Measurements from ENCODE around the gene ARHGAP10. TPM values are rescaled to one million over a fixed set of nuclear protein-coding genes. Genes with fewer than 3 reads are reported as not detected.

ARHGAP10 gene
- total RNA-seq, 1 experiment from 2014 or later, result 25.0 TPM

GRCh38 chr4:147829401-147830101 is 97.7 kb downstream of the ARHGAP10 start:
- Histone ChIP-seq H3K27me3 (no peaks in the 10 kb centered on the region), H3K4me3 (no peak overlapping the region), H3K36me3 (no peaks in the 10 kb centered on the region), H3K27ac (no peak overlapping the region), H3K9me3 (replicated peaks) (no peaks in the 10 kb centered on the region), H3K4me1 (peaks cover 7% of the 10 kb centered on the region)
- no peak for DNase-seq

- no peaks in the 10 kb centered on the region for H3K27me3 ChIP-seq
- peaks cover 7% of the 10 kb centered on the region for H3K4me1 ChIP-seq
- DNase-seq, result no peak
- no peaks in the 10 kb centered on the region for H3K36me3 ChIP-seq
- H3K27ac ChIP-seq, result no peak overlapping the region
- no peaks in the 10 kb centered on the region for H3K9me3 ChIP-seq (replicated peaks)
- no peak overlapping the region for H3K4me3 ChIP-seq
These were observed 98.2 kb downstream of the ARHGAP10 start for GRCh38 chr4:147830102-147830463.

- peaks cover 9% of the 10 kb centered on the region for H3K4me1 ChIP-seq
- H3K36me3 ChIP-seq, result no peaks in the 10 kb centered on the region
- H3K27me3 ChIP-seq, result no peaks in the 10 kb centered on the region
- peak overlapping the region; percentile 2; the same call in 1 of the 2 replicates for H3K27ac ChIP-seq
- H3K9me3 ChIP-seq (replicated peaks), result no peaks in the 10 kb centered on the region
- no peak overlapping the region for H3K4me3 ChIP-seq
- no peak for DNase-seq
These were observed 99.1 kb downstream of the ARHGAP10 start for GRCh38 chr4:147830987-147831386.

- DNase-seq, result peak; percentile 21 to 25
- no peak overlapping the region for H3K4me3 ChIP-seq
- peaks cover 8% of the 10 kb centered on the region for H3K4me1 ChIP-seq
- no peaks in the 10 kb centered on the region for H3K36me3 ChIP-seq
- H3K9me3 ChIP-seq (replicated peaks), result no peaks in the 10 kb centered on the region
- peak overlapping the region; percentile 2 for H3K27ac ChIP-seq
- no peaks in the 10 kb centered on the region for H3K27me3 ChIP-seq
These were observed 99.8 kb downstream of the ARHGAP10 start for GRCh38 chr4:147831551-147832171.

GRCh38 chr4:147833254-147833653 is 101.4 kb downstream of the ARHGAP10 start:
- H3K4me1 ChIP-seq, result peaks cover 7% of the 10 kb centered on the region
- no peaks in the 10 kb centered on the region for H3K27me3 ChIP-seq
- no peak for DNase-seq
- no peak overlapping the region for H3K4me3 ChIP-seq
- no peak overlapping the region for H3K27ac ChIP-seq
- no peaks in the 10 kb centered on the region for H3K9me3 ChIP-seq (replicated peaks)
- no peaks in the 10 kb centered on the region for H3K36me3 ChIP-seq

- Histone ChIP-seq H3K27me3 (no peaks in the 10 kb centered on the region), H3K27ac (no peak overlapping the region), H3K36me3 (no peaks in the 10 kb centered on the region)
These were observed 101.9 kb downstream of the ARHGAP10 start for GRCh38 chr4:147833741-147834140.

GRCh38 chr4:147834480-147834879 is 102.6 kb downstream of the ARHGAP10 start:
- Histone ChIP-seq H3K4me1 (peaks cover 7% of the 10 kb centered on the region), H3K36me3 (no peaks in the 10 kb centered on the region), H3K9me3 (replicated peaks) (no peaks in the 10 kb centered on the region), H3K27me3 (no peaks in the 10 kb centered on the region), H3K4me3 (no peak overlapping the region), H3K27ac (no peak overlapping the region)
- no peak for DNase-seq

More at GRCh38 chr4:147833741-147834140, 101.9 kb downstream of the ARHGAP10 start:
- Histone ChIP-seq H3K4me3 (no peak overlapping the region), H3K4me1 (peaks cover 7% of the 10 kb centered on the region), H3K9me3 (replicated peaks) (no peaks in the 10 kb centered on the region)
- no peak for DNase-seq

- no peak for DNase-seq
- Histone ChIP-seq H3K9me3 (replicated peaks) (no peaks in the 10 kb centered on the region), H3K4me3 (no peak overlapping the region), H3K36me3 (peaks cover 3% of the 10 kb centered on the region; the same call in 1 of the 2 replicates), H3K4me1 (peaks cover 7% of the 10 kb centered on the region), H3K27me3 (no peaks in the 10 kb centered on the region), H3K27ac (no peak overlapping the region)
These were observed 104.9 kb downstream of the ARHGAP10 start for GRCh38 chr4:147836807-147837206.

GRCh38 chr4:147837435-147837834 is 105.5 kb downstream of the ARHGAP10 start:
- Histone ChIP-seq H3K4me3 (no peak overlapping the region), H3K36me3 (peaks cover 3% of the 10 kb centered on the region; the same call in 1 of the 2 replicates), H3K27me3 (no peaks in the 10 kb centered on the region), H3K9me3 (replicated peaks) (no peaks in the 10 kb centered on the region), H3K27ac (no peak overlapping the region), H3K4me1 (peaks cover 7% of the 10 kb centered on the region)
- DNase-seq, result no peak

- no peak overlapping the region for H3K27ac ChIP-seq
- H3K4me1 ChIP-seq, result peaks cover 7% of the 10 kb centered on the region
- no peaks in the 10 kb centered on the region for H3K27me3 ChIP-seq
- H3K36me3 ChIP-seq, result peaks cover 3% of the 10 kb centered on the region; the same call in 1 of the 2 replicates
- H3K4me3 ChIP-seq, result no peak overlapping the region
- H3K9me3 ChIP-seq (replicated peaks), result no peaks in the 10 kb centered on the region
- DNase-seq, result no peak
These were observed 106.0 kb downstream of the ARHGAP10 start for GRCh38 chr4:147837854-147838253.

GRCh38 chr4:147839200-147839599 is 107.3 kb downstream of the ARHGAP10 start:
- no peak for DNase-seq
- no peak overlapping the region for H3K27ac ChIP-seq
- no peak overlapping the region for H3K4me3 ChIP-seq
- H3K36me3 ChIP-seq, result peaks cover 3% of the 10 kb centered on the region; the same call in 1 of the 2 replicates
- no peaks in the 10 kb centered on the region for H3K9me3 ChIP-seq (replicated peaks)
- no peaks in the 10 kb centered on the region for H3K27me3 ChIP-seq
- H3K4me1 ChIP-seq, result peaks cover 7% of the 10 kb centered on the region

GRCh38 chr4:147839663-147840062 is 107.8 kb downstream of the ARHGAP10 start:
- no peak overlapping the region for H3K27ac ChIP-seq
- H3K9me3 ChIP-seq (replicated peaks), result no peaks in the 10 kb centered on the region
- DNase-seq, result no peak
- H3K4me3 ChIP-seq, result no peak overlapping the region
- peaks cover 3% of the 10 kb centered on the region; the same call in 1 of the 2 replicates for H3K36me3 ChIP-seq
- no peaks in the 10 kb centered on the region for H3K27me3 ChIP-seq
- peaks cover 7% of the 10 kb centered on the region for H3K4me1 ChIP-seq

- Histone ChIP-seq H3K4me3 (no peak overlapping the region), H3K27ac (no peak overlapping the region), H3K27me3 (no peaks in the 10 kb centered on the region), H3K9me3 (replicated peaks) (no peaks in the 10 kb centered on the region), H3K36me3 (peaks cover 3% of the 10 kb centered on the region; the same call in 1 of the 2 replicates), H3K4me1 (peaks cover 4% of the 10 kb centered on the region; the same call in 1 of the 2 replicates)
- no peak for DNase-seq
These were observed 109.2 kb downstream of the ARHGAP10 start for GRCh38 chr4:147840838-147841738.

- Histone ChIP-seq H3K36me3 (peaks cover 7% of the 10 kb centered on the region; the same call in 1 of the 2 replicates), H3K9me3 (replicated peaks) (no peaks in the 10 kb centered on the region), H3K4me1 (no peaks in the 10 kb centered on the region), H3K27me3 (no peaks in the 10 kb centered on the region), H3K4me3 (no peak overlapping the region), H3K27ac (no peak overlapping the region)
- no peak for DNase-seq
These were observed 110.7 kb downstream of the ARHGAP10 start for GRCh38 chr4:147842573-147842972.

GRCh38 chr4:147843162-147843561 is 111.3 kb downstream of the ARHGAP10 start:
- H3K27ac ChIP-seq, result no peak overlapping the region
- no peaks in the 10 kb centered on the region for H3K27me3 ChIP-seq
- peaks cover 7% of the 10 kb centered on the region; the same call in 1 of the 2 replicates for H3K36me3 ChIP-seq
- no peaks in the 10 kb centered on the region for H3K4me1 ChIP-seq
- H3K9me3 ChIP-seq (replicated peaks), result no peaks in the 10 kb centered on the region
- H3K4me3 ChIP-seq, result no peak overlapping the region
- peak; percentile 33 to 60 for DNase-seq
